Esophagus (tissue), 2 donors: Measurements from ENCODE around the gene DLEC1. TPM values are rescaled to one million over a fixed set of nuclear protein-coding genes. Genes with fewer than 3 reads are reported as not detected.

ENCODE experiments used
- H3K27ac ChIP-seq, 2 donors: one replicate each; pipeline ENCODE4 v1.5.1; 2013; ENCODE audit warnings: low read depth in 2 of 2, mild to moderate bottlenecking in 2 of 2, inconsistent platforms in 1 of 2, low read length in 1 of 2, moderate library complexity in 1 of 2
- H3K27me3 ChIP-seq, 2 donors: one replicate each; pipeline ENCODE4 v1.6.1; 2013; ENCODE audit warnings: low read length in 2 of 2, control low read depth in 1 of 2, mild to moderate bottlenecking in 1 of 2; ENCODE audit not compliant: insufficient read depth in 2 of 2, control insufficient read depth in 1 of 2
- H3K36me3 ChIP-seq, 2 donors: one replicate each; pipeline ENCODE4 v1.6.1; 2013; ENCODE audit warnings: low read length in 1 of 2; ENCODE audit not compliant: control insufficient read depth in 2 of 2, insufficient read depth in 2 of 2
- H3K4me1 ChIP-seq, 2 donors: one replicate each; pipeline ENCODE4 v1.6.1; 2013; ENCODE audit warnings: low read length in 1 of 2; ENCODE audit not compliant: control insufficient read depth in 2 of 2, insufficient read depth in 2 of 2
- H3K4me3 ChIP-seq, 2 donors: one replicate each; pipeline ENCODE4 v1.5.1; 2013; ENCODE audit warnings: low read length in 2 of 2, mild to moderate bottlenecking in 2 of 2, low read depth in 1 of 2, moderate library complexity in 1 of 2
- H3K9me3 ChIP-seq, 2 donors: one replicate each; pipeline ENCODE4 v1.6.1; 2013; ENCODE audit warnings: mild to moderate bottlenecking in 2 of 2, low read depth in 1 of 2, low read length in 1 of 2, moderate library complexity in 1 of 2; ENCODE audit not compliant: control insufficient read depth in 2 of 2, insufficient read depth in 1 of 2
- WGBS, 2 donors: extraction: QIAGEN DNeasy Blood & Tissue Kit; methylation state at CpG; one replicate each; pipeline ENCODE4 v1.1.7; 2013; 5-methylcytosine and 5-hydroxymethylcytosine counted together
- polyA plus RNA-seq, 2 donors: library from polyadenylated mRNA; stranded (reverse); fragments of 200-250 nt; gene quantifications; one replicate each; pipeline ENCODE4 v1.2.3, GENCODE V29; 2013
- donor health status: healthy with polysubstance abuse.
- donor health status: Bipolar disorder and iron deficiency.

DLEC1 gene
- polyA plus RNA-seq = under 1 TPM; 0.16 to 0.39 TPM

GRCh38 chr3:38039101-38039898, at the start of gene DLEC1:
DLEC1 (plus strand) TSS chr3:38039208; CDS start chr3:38039226, 18 bp downstream.
- peak within 1 kb of the TSS in 1 of 2 donors; percentile 24 for H3K27ac ChIP-seq

GRCh38 chr3:37989821-37990480, 49.1 kb upstream of the DLEC1 start:
- H3K4me3 ChIP-seq = no peak overlapping the region
- H3K27ac ChIP-seq = no peak overlapping the region
- no peaks in the 10 kb centered on the region for H3K36me3 ChIP-seq
- no peaks in the 10 kb centered on the region for H3K9me3 ChIP-seq
- H3K27me3 ChIP-seq = no peaks in the 10 kb centered on the region
- 90 to 94% methylated on average over 7 of the region's 7 CpGs for WGBS, 2 donors
- peaks cover 12 to 43% of the 10 kb centered on the region in 2 donors for H3K4me1 ChIP-seq

More at GRCh38 chr3:38039101-38039898, at the start of gene DLEC1:
- H3K4me1 ChIP-seq = peaks cover 0 to 7% of the 10 kb centered on the region in 2 donors
- H3K27me3 ChIP-seq = no peaks in the 10 kb centered on the region
- 4 to 6% methylated on average over 62 to 67 of the region's 67 CpGs for WGBS, 2 donors
- H3K4me3 ChIP-seq = peak within 1 kb of the TSS; percentile 49 to 51
- no peaks in the 10 kb centered on the region for H3K36me3 ChIP-seq
- no peaks in the 10 kb centered on the region for H3K9me3 ChIP-seq

GRCh38 chr3:37990527-37990926, 48.5 kb upstream of the DLEC1 start, which contains the start of gene VILL:
VILL (plus strand) TSS chr3:37990786; CDS start chr3:37993673, 2,887 bp downstream.
- peaks cover 11 to 39% of the 10 kb centered on the region in 2 donors for H3K4me1 ChIP-seq
- no peaks in the 10 kb centered on the region for H3K9me3 ChIP-seq
- H3K27me3 ChIP-seq = no peaks in the 10 kb centered on the region
- peaks cover 0 to 4% of the 10 kb centered on the region in 2 donors for H3K36me3 ChIP-seq
- peak within 1 kb of the TSS in 1 of 2 donors; percentile 5 for H3K27ac ChIP-seq
- 56 to 59% methylated on average over 10 of the region's 10 CpGs for WGBS, 2 donors
- H3K4me3 ChIP-seq = peak within 1 kb of the TSS in 1 of 2 donors; percentile 17

- peaks cover 0 to 6% of the 10 kb centered on the region in 2 donors for H3K36me3 ChIP-seq
- peak overlapping the region in 1 of 2 donors; percentile 17 for H3K4me3 ChIP-seq
- H3K9me3 ChIP-seq = no peaks in the 10 kb centered on the region
- peaks cover 9 to 36% of the 10 kb centered on the region in 2 donors for H3K4me1 ChIP-seq
- no peak overlapping the region for H3K27ac ChIP-seq
- no peaks in the 10 kb centered on the region for H3K27me3 ChIP-seq
- WGBS, 2 donors = 49% methylated on average over 6 of the region's 6 CpGs
Measured at GRCh38 chr3:37991109-37991508, 47.9 kb upstream of the DLEC1 start.

GRCh38 chr3:37991823-37992222, 47.2 kb upstream of the DLEC1 start:
- Histone ChIP-seq H3K4me3 (no peak overlapping the region), H3K27ac (peak overlapping the region in 1 of 2 donors; percentile 27), H3K36me3 (peaks cover 0 to 6% of the 10 kb centered on the region in 2 donors), H3K9me3 (no peaks in the 10 kb centered on the region), H3K27me3 (no peaks in the 10 kb centered on the region), H3K4me1 (peaks cover 3 to 30% of the 10 kb centered on the region in 2 donors)
- WGBS, 2 donors = 80 to 86% methylated on average over 7 of the region's 7 CpGs

- H3K27ac ChIP-seq = peak overlapping the region; percentile 62 to 83
- H3K9me3 ChIP-seq = no peaks in the 10 kb centered on the region
- peaks cover 0 to 29% of the 10 kb centered on the region in 2 donors for H3K4me1 ChIP-seq
- peaks cover 0 to 6% of the 10 kb centered on the region in 2 donors for H3K36me3 ChIP-seq
- WGBS, 2 donors = 82 to 89% methylated on average over 9 of the region's 9 CpGs
- no peak overlapping the region for H3K4me3 ChIP-seq
- H3K27me3 ChIP-seq = no peaks in the 10 kb centered on the region
Measured at GRCh38 chr3:37992271-37993066, 46.5 kb upstream of the DLEC1 start.

- H3K9me3 ChIP-seq = no peaks in the 10 kb centered on the region
- H3K4me3 ChIP-seq = no peak overlapping the region
- peak overlapping the region; percentile 83 to 85 for H3K27ac ChIP-seq
- no peaks in the 10 kb centered on the region for H3K27me3 ChIP-seq
- 61 to 77% methylated on average over 8 of the region's 8 CpGs for WGBS, 2 donors
- H3K4me1 ChIP-seq = peaks cover 0 to 26% of the 10 kb centered on the region in 2 donors
- peaks cover 0 to 6% of the 10 kb centered on the region in 2 donors for H3K36me3 ChIP-seq
Measured at GRCh38 chr3:37993067-37993455, 45.9 kb upstream of the DLEC1 start.

GRCh38 chr3:37993460-37993819, 45.6 kb upstream of the DLEC1 start:
- Histone ChIP-seq H3K27me3 (no peaks in the 10 kb centered on the region), H3K4me1 (peaks cover 0 to 29% of the 10 kb centered on the region in 2 donors), H3K27ac (peak overlapping the region; percentile 83 to 85), H3K9me3 (no peaks in the 10 kb centered on the region), H3K4me3 (peak overlapping the region; percentile 73 to 81), H3K36me3 (peaks cover 0 to 6% of the 10 kb centered on the region in 2 donors)
- 48 to 55% methylated on average over 6 of the region's 6 CpGs for WGBS, 2 donors
